K562 (cell line): Measurements from ENCODE around the gene PODXL2. TPM values are rescaled to one million over a fixed set of nuclear protein-coding genes. Genes with fewer than 3 reads are reported as not detected.

ENCODE experiments used
- ATAC-seq: fragments of 200-7000 bp; cut with Tn5 transposase; 3 replicates; pipeline ENCODE4 v1.9.1; 2020; ENCODE audit warnings: moderate library complexity
- BruUV-seq: library from RNA; stranded (reverse); fragments of 400-500 nt; replicated peaks from 2 replicates; lab custom pipeline; 2021; lab: Mats Ljungman, UMichigan
- CTCF ChIA-PET: fragments of 300-600 bp; formaldehyde crosslinking; extraction: SDS; loops from one replicate; lab custom pipeline; 2021; ENCODE audit warnings: low intra/inter-chr PET ratio; lab: Yijun Ruan, JAX
- POLR2A ChIA-PET: fragments of 300-600, 350-650 bp; sonication (Branson Sonifier 250); formaldehyde crosslinking; extraction: SDS; loops from one replicate; lab custom pipeline; 2021; ENCODE audit warnings: antibody characterized with exemption, inconsistent platforms; lab: Yijun Ruan, JAX
- DNase-seq, 4 experiments: peaks; one replicate each; pipeline versions ENCODE4 v3.0.0 to v3.0.0-alpha.2; 2011 to 2018; ENCODE audit warnings: low spot score in 3 of 4, mixed read lengths in 3 of 4; ENCODE audit errors: extremely low read depth in 1 of 4
- FAIRE-seq: peaks from 2 replicates; lab custom pipeline; 2011; peaks lifted over from hg19 to GRCh38; lab: Jason Lieb, UNC
- H2AFZ ChIP-seq: 2 replicates; pipeline ENCODE4 v1.6.0; 2011; ENCODE audit warnings: low read depth, low read length, control low read depth, inconsistent platforms
- H3K27ac ChIP-seq: fragments of 200-600 bp; 3 replicates; pipeline ENCODE4 v1.8.0; 2011; ENCODE audit warnings: low read depth, mild to moderate bottlenecking, control low read depth, inconsistent platforms, low read length, moderate library complexity, mixed read lengths; ENCODE audit errors: extremely low read depth
- H3K27me3 ChIP-seq, 2 experiments: fragments of 300-600 bp in 1 of 2; 2 replicates in 1 of 2; 3 replicates in 1 of 2; pipeline versions ENCODE4 v1.6.0 to v1.8.0; 2011; ENCODE audit warnings: inconsistent platforms in 2 of 2, low read length in 2 of 2, mild to moderate bottlenecking in 1 of 2, mixed read lengths in 1 of 2, moderate library complexity in 1 of 2; ENCODE audit not compliant: control insufficient read depth in 2 of 2, insufficient read depth in 2 of 2
- H3K36me3 ChIP-seq: fragments of 300-600 bp; 3 replicates; pipeline ENCODE4 v1.8.0; 2011; ENCODE audit warnings: mild to moderate bottlenecking, low read length, inconsistent platforms; ENCODE audit not compliant: control insufficient read depth, insufficient read depth
- H3K4me1 ChIP-seq, 2 experiments: fragments of 200-600 bp in 1 of 2; replicated peaks in 1 of 2; 2 replicates in 1 of 2; 3 replicates in 1 of 2; pipeline versions ENCODE4 v1.5.1 to v1.8.0; 2011; ENCODE audit warnings: inconsistent platforms in 2 of 2, low read length in 2 of 2, mild to moderate bottlenecking in 1 of 2, mixed read lengths in 1 of 2, moderate library complexity in 1 of 2; ENCODE audit not compliant: control insufficient read depth in 2 of 2, insufficient read depth in 2 of 2
- H3K4me2 ChIP-seq: 2 replicates; pipeline ENCODE4 v1.6.1; 2011; ENCODE audit warnings: low read length, control low read depth, inconsistent platforms, mixed read lengths; ENCODE audit not compliant: insufficient read depth
- H3K4me3 ChIP-seq: fragments of 200-600 bp; sonication (generic), shearing (Covaris generic); 2 replicates; pipeline ENCODE4 v1.5.1; 2016; ENCODE audit warnings: control low read depth, inconsistent platforms
- H3K79me2 ChIP-seq: fragments of 200-600 bp; 3 replicates; pipeline ENCODE4 v1.8.0; 2011; ENCODE audit warnings: low read length, inconsistent platforms; ENCODE audit not compliant: control insufficient read depth, insufficient read depth
- H3K9ac ChIP-seq, 2 experiments: 2 replicates each; pipeline versions ENCODE4 v1.6.0 to v1.6.1; 2011; ENCODE audit warnings: low read depth in 2 of 2, low read length in 2 of 2, control low read depth in 1 of 2, inconsistent platforms in 1 of 2, mild to moderate bottlenecking in 1 of 2, mixed read lengths in 1 of 2; ENCODE audit not compliant: insufficient read depth in 1 of 2
- H3K9me1 ChIP-seq: one replicate; pipeline ENCODE4 v1.6.0; 2011; ENCODE audit warnings: inconsistent platforms, mild to moderate bottlenecking, low read length, moderate library complexity; ENCODE audit not compliant: control insufficient read depth, insufficient read depth
- H3K9me3 ChIP-seq: replicated peaks from 2 replicates; pipeline ENCODE4 v1.5.1; 2011; ENCODE audit warnings: low read depth, low read length, inconsistent platforms; ENCODE audit not compliant: control insufficient read depth, insufficient read depth
- H4K20me1 ChIP-seq: replicated peaks from 2 replicates; pipeline ENCODE4 v1.6.1; 2011; ENCODE audit warnings: low read length, inconsistent platforms, mixed read lengths; ENCODE audit not compliant: control insufficient read depth, insufficient read depth
- ARID2 ChIP-seq: fragments of 450-650 bp; IDR thresholded peaks from 2 replicates; pipeline ENCODE4 v1.6.1; 2017; ENCODE audit warnings: antibody characterized with exemption, mild to moderate bottlenecking
- CREB1 ChIP-seq, 2 experiments: sonication (generic) in 1 of 2; formaldehyde crosslinking in 1 of 2; IDR thresholded peaks; 2 replicates each; pipeline versions ENCODE4 v1.6.1 to v1.8.0; 2012 to 2022; ENCODE audit warnings: inconsistent platforms in 1 of 2, mild to moderate bottlenecking in 1 of 2, missing genetic modification reagents in 1 of 2, moderate library complexity in 1 of 2
- DDX20 ChIP-seq: fragments of 450-650 bp; IDR thresholded peaks from 2 replicates; pipeline ENCODE4 v1.6.1; 2016; ENCODE audit warnings: missing genetic modification characterization, low read depth, mild to moderate bottlenecking, missing compliant biosample characterization, moderate library complexity
- ETS2 ChIP-seq: IDR thresholded peaks from 2 replicates; pipeline ENCODE4 v1.6.1; 2016; ENCODE audit warnings: borderline replicate concordance, missing genetic modification characterization, mild to moderate bottlenecking, moderate library complexity, missing compliant biosample characterization; ENCODE audit not compliant: poor library complexity, severe bottlenecking
- HCFC1 ChIP-seq: IDR thresholded peaks from 2 replicates; pipeline ENCODE4 v1.6.1; 2012; ENCODE audit warnings: low read depth, low read length, improper control_type of control experiment
- SMAD1 ChIP-seq: fragments of 150-350 bp; IDR thresholded peaks from 2 replicates; pipeline ENCODE4 v1.6.1; 2014; ENCODE audit warnings: low read length, low read depth; ENCODE audit not compliant: partially characterized antibody
- U2AF2 ChIP-seq: fragments of 200-400 bp; formaldehyde crosslinking; optimal IDR thresholded peaks from 2 replicates; pipeline ENCODE3; 2017; ENCODE audit warnings: low read depth, mild to moderate bottlenecking, low read length
- WHSC1 ChIP-seq: IDR thresholded peaks from one replicate; pipeline ENCODE4 v1.6.1; 2012; ENCODE audit warnings: low read length, control low read depth, inconsistent platforms
- ZFP36 ChIP-seq: fragments of 150-350 bp; IDR thresholded peaks from 2 replicates; pipeline ENCODE4 v1.6.1; 2018; ENCODE audit warnings: low read length, low read depth; ENCODE audit not compliant: partially characterized antibody
- ZNF408 ChIP-seq: fragments of 250-450 bp; sonication (Bioruptor Pico); IDR thresholded peaks from 2 replicates; pipeline ENCODE4 v1.4.0; 2020; ENCODE audit warnings: low read depth, mild to moderate bottlenecking, moderate library complexity
- ZNF551 ChIP-seq: fragments of 250-450 bp; sonication (Bioruptor Pico); IDR thresholded peaks from 2 replicates; pipeline ENCODE4 v1.5.0; 2021; ENCODE audit warnings: mild to moderate bottlenecking, moderate library complexity
- WGBS: fragments of 100-300 bp; shearing (Covaris generic); methylation state at CpG from one replicate; pipeline ENCODE4 v1.1.6; 2016; ENCODE audit warnings: low coverage, mixed read lengths; ENCODE audit not compliant: insufficient coverage; ENCODE audit errors: missing lambda C conversion rate; 5-methylcytosine and 5-hydroxymethylcytosine counted together
- in situ Hi-C: fragments of 300-500 bp; cut with MboI; formaldehyde crosslinking; loops from 4 replicates; pipeline ENCODE4 v1.15.0; 2018; ENCODE audit warnings: inconsistent platforms, mixed read lengths
- intact Hi-C: fragments of 100-400 bp; cut with micrococcal nuclease; formaldehyde crosslinking; loops from 2 replicates; pipeline ENCODE4 v1.14.2; 2022
- polyA plus RNA-seq, 8 experiments: library from polyadenylated mRNA; depleted of rRNA in 4 of 8; stranded (reverse) in 5 of 8; unstranded in 3 of 8; fragments of >200 nt; fragmentation: Nextera tagmentation in 2 of 8; fragmentation: Illumina TruSeq in 1 of 8; extraction: Ambion mirVana in 2 of 8; extraction: Trizol in 1 of 8; gene quantifications; 2 replicates each; pipeline versions ENCODE4 v1.2.1 to v1.2.3, GENCODE V29; 2011 to 2014; ENCODE audit warnings: inconsistent platforms in 1 of 8, missing spikeins in 1 of 8
- total RNA-seq, 7 experiments: library from RNA; depleted of rRNA in 6 of 7; stranded (reverse); fragments of >200 nt in 6 of 7; fragmentation: Illumina TruSeq in 2 of 7; extraction: Trizol in 2 of 7; gene quantifications; 2 replicates each; pipeline versions ENCODE4 v1.2.1 to v1.2.3, GENCODE V29; 2011 to 2021; ENCODE audit warnings: low replicate concordance in 1 of 7
- TF ChIP-seq, protein P1 (sequence below): sonication (generic); formaldehyde crosslinking; IDR thresholded peaks from 2 replicates; pipeline ENCODE4 v1.8.0; 2022; ENCODE audit warnings: missing genetic modification reagents, mild to moderate bottlenecking, borderline replicate concordance
- TF ChIP-seq, protein P2 (sequence below), 2 experiments: fragments of 250-450 bp in 1 of 2; fragments of 450-650 bp in 1 of 2; sonication (Bioruptor Pico) in 1 of 2; IDR thresholded peaks; 2 replicates each; pipeline versions ENCODE4 v1.6.1 to v1.8.0; 2016 to 2021; ENCODE audit warnings: mild to moderate bottlenecking in 2 of 2, moderate library complexity in 2 of 2, missing compliant biosample characterization in 1 of 2, missing genetic modification characterization in 1 of 2
- TF ChIP-seq, protein P3 (sequence below): fragments of 450-650 bp; conservative IDR thresholded peaks from 2 replicates; pipeline ENCODE4 v1.6.1; 2016; ENCODE audit warnings: missing genetic modification characterization, low read depth, mild to moderate bottlenecking, control low read depth, missing compliant biosample characterization
- TF ChIP-seq, protein P4 (sequence below): sonication (generic); formaldehyde crosslinking; IDR thresholded peaks from 2 replicates; pipeline ENCODE4 v1.8.0; 2023; ENCODE audit warnings: mild to moderate bottlenecking, missing genetic modification reagents

Gene PODXL2
- total and polyA plus RNA-seq, 9 of the 15 experiments (the other 6 are each of a cell fraction or from before 2014, with no cell fraction given), result 0.03 to 52.5 (median 21.9) TPM

DNA sequence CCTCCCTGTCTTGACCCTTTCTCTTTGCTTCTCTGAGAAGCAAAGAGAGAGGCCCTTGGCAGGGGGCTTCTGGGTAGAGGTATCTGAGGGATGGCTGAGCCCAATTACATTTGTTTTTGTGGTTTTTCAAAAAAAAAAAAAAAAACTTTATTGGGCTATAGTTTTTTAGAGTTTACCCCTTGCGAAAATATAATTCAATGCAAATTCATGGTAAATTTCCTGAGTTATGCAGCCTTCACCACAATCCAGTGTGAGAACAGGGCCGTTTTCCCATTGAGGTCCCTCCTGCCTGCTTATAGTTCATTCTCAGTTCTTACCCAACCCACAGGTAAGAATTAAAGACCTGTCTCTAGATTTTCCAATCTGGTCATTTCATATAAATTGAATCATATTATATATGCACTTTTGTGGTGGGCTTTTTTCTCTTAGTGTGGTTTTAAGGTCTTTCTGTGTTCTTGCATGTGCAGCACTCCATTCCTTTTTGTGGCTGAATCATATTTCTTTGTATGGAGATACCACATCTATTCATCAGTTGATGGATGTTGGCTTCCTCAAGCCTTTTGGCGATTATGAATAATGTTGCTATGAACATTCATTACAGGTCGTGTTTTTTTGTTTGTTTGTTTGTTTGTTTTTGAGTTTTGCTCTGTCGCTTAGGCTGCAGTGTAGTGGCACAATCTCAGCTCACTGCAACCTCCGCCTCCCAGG is 28.1 kb upstream of the PODXL2 start:
- H3K9me3 ChIP-seq, result no peaks in the 10 kb centered on the region
- in situ Hi-C loops (no loop called here), intact Hi-C loops (no loop called here)
- H3K27ac ChIP-seq, result no peak overlapping the region
- peak overlapping the region; percentile 85 for H3K4me2 ChIP-seq
- POLR2A ChIA-PET, result interaction anchor here (1.5 to 2.1 kb wide), 2 partner anchors 8 to 22 kb away, joined by 4 to 14 read pairs; no protein-coding TSS in a partner anchor
- CTCF ChIA-PET, result no interaction called here
- ATAC-seq (no peak), FAIRE-seq (no peak), DNase-seq (no peak)
- peaks cover 64% of the 10 kb centered on the region for H3K36me3 ChIP-seq
- H2AFZ ChIP-seq, result no peak overlapping the region
- BruUV-seq, result no TSS peak
- H4K20me1 ChIP-seq, result no peaks in the 10 kb centered on the region; the same call in 1 of the 2 replicates
- no peak overlapping the region; the same call in 1 of the 2 replicates for H3K4me3 ChIP-seq
- peaks cover 57% of the 10 kb centered on the region for H3K79me2 ChIP-seq
- H3K4me1 ChIP-seq, result peaks cover 19 to 20% of the 10 kb centered on the region in 2 experiments; a peak in 4 of 5 replicates
- H3K9me1 ChIP-seq, result peaks cover 3% of the 10 kb centered on the region
- WGBS, result 76% methylated on average over 5 of the region's 6 CpGs
- H3K27me3 ChIP-seq, result no peaks in the 10 kb centered on the region
- H3K9ac ChIP-seq, result peak overlapping the region; percentile 32 to 41; a peak in 3 of 4 replicates
- TF ChIP-seq ZNF551 (CRISPR knock-in tag) (no peak), WHSC1 (no peak), SMAD1 (no peak), DDX20 (tag) (no peak), U2AF2 (no peak), HCFC1 (no peak), ARID2 (no peak), CREB1 (IDR thresholded peaks at IDR 0.05) (no peak), CREB1 (CRISPR knock-in tag; IDR thresholded peaks at IDR 0.05) (no peak), ZNF408 (CRISPR knock-in tag) (no peak), ZFP36 (no peak), ETS2 (no peak)
- TF ChIP-seq, protein P1, sequence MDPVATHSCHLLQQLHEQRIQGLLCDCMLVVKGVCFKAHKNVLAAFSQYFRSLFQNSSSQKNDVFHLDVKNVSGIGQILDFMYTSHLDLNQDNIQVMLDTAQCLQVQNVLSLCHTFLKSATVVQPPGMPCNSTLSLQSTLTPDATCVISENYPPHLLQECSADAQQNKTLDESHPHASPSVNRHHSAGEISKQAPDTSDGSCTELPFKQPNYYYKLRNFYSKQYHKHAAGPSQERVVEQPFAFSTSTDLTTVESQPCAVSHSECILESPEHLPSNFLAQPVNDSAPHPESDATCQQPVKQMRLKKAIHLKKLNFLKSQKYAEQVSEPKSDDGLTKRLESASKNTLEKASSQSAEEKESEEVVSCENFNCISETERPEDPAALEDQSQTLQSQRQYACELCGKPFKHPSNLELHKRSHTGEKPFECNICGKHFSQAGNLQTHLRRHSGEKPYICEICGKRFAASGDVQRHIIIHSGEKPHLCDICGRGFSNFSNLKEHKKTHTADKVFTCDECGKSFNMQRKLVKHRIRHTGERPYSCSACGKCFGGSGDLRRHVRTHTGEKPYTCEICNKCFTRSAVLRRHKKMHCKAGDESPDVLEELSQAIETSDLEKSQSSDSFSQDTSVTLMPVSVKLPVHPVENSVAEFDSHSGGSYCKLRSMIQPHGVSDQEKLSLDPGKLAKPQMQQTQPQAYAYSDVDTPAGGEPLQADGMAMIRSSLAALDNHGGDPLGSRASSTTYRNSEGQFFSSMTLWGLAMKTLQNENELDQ (CRISPR knock-in tag), result no peak
- TF ChIP-seq, protein P2, sequence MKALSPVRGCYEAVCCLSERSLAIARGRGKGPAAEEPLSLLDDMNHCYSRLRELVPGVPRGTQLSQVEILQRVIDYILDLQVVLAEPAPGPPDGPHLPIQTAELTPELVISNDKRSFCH (CRISPR knock-in tag; IDR thresholded peaks at IDR 0.05), result no peak
- TF ChIP-seq, protein P2 (tag; IDR thresholded peaks at IDR 0.05), result no peak
- TF ChIP-seq, protein P3, sequence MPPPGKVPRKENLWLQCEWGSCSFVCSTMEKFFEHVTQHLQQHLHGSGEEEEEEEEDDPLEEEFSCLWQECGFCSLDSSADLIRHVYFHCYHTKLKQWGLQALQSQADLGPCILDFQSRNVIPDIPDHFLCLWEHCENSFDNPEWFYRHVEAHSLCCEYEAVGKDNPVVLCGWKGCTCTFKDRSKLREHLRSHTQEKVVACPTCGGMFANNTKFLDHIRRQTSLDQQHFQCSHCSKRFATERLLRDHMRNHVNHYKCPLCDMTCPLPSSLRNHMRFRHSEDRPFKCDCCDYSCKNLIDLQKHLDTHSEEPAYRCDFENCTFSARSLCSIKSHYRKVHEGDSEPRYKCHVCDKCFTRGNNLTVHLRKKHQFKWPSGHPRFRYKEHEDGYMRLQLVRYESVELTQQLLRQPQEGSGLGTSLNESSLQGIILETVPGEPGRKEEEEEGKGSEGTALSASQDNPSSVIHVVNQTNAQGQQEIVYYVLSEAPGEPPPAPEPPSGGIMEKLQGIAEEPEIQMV (tag), result no peak
- TF ChIP-seq, protein P4, sequence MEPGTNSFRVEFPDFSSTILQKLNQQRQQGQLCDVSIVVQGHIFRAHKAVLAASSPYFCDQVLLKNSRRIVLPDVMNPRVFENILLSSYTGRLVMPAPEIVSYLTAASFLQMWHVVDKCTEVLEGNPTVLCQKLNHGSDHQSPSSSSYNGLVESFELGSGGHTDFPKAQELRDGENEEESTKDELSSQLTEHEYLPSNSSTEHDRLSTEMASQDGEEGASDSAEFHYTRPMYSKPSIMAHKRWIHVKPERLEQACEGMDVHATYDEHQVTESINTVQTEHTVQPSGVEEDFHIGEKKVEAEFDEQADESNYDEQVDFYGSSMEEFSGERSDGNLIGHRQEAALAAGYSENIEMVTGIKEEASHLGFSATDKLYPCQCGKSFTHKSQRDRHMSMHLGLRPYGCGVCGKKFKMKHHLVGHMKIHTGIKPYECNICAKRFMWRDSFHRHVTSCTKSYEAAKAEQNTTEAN (CRISPR knock-in tag), result no peak
